ENCODE results near the gene HMGCS2.
"Not testable (repeated sequence)": the region's sequence is repeated elsewhere in the genome, so short reads cannot be mapped to it uniquely, and the experiment has no call there.

HMGCS2 gene

DNA sequence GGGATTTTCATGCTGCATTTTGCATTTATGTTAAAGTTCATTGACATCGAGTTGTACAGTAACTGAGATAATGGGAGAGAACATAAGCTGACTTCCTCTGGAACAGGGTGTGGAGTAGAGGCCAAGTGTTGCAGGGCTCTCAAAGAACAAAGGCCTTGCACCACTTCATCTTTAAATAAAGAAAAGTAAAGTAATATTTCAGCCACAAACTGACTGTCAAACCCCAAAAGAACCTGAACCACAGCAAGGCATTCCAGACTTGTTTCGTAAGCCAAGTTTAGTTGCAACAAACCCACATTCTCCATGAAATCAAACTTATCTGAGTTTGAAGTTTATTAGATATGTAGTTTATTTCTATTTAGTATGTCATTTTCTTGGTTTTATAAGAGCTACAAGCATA lies 19.1 kb upstream of the HMGCS2 start:
- no peak for DNase-seq

DNA sequence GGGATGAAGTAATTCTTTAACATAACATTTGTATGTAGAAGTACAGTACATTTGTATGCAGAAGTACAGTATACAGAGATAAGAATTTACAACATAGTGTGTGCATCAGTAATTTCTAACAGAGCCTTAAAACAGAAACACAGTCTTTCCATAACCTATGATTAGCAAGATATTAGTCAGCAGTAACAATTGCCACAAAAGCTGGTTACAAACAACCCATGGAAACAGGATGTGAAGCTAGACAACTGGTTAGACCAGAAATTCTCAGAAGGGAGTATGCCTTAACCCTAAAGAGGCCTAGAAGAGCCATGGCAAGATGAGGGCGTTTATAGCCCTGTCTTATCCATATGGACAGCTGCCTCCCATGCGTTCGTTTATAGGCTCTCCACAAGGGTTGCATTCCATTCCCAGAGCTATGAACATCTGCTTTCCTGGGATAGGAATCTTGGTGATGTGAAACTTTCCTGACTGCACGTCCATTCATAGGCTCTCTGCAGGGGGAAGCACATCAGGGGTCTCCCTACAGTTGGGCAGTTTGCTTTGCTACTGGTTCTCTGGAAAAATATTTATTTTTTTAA lies 17.9 kb upstream of the HMGCS2 start:
- peak in 2 of 3 donors; percentile 10 to 31 for DNase-seq

DNA sequence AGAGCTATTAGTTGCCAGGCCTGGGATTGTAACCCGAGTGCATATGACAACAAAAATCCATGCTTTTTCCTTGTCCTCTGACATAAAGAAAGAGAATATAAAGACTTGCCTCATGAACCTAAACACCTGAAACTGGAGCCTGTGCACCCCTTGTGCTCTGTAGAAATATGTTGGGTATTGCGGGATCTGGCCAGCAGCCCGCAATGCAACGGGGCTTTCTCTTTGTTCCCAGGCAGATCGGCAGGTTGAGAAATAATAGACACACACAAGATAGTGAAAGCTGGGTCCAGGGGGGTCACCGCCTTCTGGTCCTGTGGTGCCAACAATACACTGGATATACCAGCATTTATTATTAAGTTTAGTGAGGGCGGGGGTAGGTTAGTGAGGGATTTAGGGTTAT lies 17.3 kb upstream of the HMGCS2 start:
- not testable (repeated sequence) for DNase-seq

DNA sequence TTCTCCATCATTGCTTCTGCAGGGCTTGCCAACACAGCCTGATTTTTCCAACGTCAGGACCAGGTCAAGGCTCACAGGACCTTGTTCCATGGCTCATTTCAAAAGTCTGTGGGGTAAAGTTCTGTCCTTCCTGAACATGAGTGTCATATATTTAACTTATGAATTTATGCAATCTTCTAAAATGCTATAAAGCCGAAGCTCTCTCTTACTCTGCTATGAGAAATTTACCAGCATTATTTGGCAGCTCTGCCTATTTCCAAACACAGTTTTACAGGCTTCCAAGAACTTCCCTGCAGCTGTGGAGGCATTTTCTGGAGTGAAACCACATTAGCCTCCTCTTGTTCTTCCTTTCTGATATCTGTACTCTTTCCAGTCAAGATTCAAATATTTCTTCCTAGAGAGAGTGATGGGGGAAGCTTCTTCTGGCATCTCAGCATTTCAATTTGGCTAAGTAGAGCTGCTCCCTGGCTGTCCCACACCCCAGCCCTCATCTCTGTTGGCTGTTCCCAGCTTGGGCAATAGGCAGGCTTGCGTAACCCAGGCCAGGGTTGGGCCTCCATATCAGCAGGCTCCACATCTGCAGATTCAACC lies 15.6 kb upstream of the HMGCS2 start:
- DNase-seq, result peak; percentile 51 to 78 (median 74)

DNA sequence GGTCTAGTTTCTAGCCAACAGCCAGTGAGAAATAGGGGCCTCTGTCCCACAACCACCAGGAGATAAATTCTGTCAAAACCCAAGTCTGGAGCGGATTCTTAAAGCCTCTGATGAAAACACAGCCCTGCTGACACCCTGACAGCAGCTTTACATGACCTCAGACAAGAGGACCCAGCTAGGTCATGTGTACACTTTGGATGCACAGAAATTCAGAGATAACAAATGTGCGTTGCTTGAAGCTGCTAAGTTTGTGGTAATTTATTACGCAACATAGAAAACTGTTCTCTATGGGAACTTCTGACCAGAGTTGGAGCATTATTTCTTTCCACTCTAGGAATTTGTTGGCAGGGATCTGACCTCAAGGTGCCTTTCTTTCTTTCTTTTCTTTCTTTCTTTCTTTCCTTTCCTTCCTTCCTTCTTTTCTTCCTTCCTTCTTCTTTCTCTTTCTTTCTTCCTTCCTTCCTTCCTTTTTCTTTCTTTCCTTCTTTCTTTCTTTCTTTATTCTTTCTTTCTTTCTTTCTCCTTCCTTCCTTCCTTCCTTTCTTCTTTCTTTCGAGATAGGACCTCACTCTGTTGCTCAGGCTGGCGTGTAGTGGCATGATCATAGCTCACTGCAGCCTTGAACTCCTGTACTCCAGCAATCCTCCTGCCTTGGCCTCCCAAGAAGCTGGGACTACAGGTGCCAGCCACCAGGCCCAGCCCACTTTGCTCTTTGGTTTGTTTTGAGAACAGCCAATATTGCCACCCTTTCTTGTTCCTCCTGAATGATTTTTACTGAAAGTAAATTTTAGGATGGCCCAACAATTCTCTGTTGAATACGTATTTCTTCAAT lies 14.9 kb upstream of the HMGCS2 start:
- DNase-seq, result peak; percentile 5 to 27 (median 26)

DNA sequence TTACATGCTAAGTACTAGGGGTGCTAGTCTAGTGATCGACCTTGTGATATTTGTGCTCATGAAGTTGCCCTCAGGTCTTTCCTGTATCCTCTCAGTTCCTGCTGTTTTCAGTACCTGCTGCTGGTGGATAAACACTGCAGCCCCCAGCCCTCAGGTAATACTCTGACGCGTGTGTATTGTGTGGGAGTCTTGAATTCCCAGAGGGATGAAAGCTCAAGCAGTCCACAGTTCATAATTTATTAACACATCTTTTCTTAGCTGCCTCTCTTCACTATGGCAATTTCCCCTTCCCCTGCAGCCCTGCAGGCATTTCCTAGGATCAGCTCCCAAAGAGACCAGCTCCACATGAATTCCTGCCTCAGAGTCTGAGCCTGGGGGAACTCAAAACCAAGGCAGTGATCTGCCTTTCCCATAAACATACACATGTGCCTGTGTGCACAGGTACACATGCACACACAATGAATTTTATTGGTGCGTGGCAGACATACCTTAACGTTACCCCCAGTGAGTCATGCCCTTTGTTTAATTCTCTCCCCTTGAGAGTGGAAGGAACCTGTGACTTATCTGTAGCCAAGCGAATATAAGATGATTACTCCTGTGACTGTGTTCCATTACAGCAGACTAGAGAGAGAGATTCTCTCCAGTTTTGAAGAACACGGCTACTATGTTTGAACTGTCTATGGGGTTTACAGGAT lies 14.1 kb upstream of the HMGCS2 start:
- no peak for DNase-seq

DNA sequence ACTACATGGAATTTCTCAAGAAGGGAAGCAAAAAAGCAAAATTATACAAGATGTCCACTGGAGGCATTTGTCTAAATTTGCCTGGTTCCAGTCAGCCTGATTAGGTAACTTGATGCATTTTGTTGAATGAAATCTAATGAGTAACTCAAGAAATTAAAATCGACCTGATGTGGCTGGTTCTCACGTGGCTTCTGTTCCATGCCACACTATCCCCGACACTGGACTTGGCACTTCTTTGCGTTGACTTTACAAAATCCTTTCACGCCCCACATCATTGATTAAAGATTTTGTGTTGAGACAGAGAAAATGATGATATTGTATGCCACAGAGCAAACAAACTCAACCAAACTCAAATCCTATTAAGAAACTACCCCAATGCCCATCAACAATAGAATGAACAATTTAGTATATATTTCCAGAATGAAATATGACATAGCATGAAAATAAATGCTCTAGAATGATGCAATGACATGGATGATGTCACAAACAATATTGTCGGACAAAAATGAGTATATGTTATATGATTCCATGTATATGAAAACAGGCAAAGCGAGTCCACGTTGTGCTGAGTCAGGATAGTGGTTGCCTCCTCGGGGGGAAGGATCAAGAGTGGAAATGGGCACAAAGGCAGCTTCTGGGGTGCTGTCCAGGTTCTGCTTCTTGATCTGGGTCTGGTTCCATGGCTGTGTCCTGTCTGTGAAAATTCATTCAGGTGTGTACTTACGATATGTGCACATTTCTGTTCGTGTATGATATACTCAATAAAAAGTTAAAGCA lies 12.9 kb upstream of the HMGCS2 start:
- no peak for DNase-seq

DNA sequence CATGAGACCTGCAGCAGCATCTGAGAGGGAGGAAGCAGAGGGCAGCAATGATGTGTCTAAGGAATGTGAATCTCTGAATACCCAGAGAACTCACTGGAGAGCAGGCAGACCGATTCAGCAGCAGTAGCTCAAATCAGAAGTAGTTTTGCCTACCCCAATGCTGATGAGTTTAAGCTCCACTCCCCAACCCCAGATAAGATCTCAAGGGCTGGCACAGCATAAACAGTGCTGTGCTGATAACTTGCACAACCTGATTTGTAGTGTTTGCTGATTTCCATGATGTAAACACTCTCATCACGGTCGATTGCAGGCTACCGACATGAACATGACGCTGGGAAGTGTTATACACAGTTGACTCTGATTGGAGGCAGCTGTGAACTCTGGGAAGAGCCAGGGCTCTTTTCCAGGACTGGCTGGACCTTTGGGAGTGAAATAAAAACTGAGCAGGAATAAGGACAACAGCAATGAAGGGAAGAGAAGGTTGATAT lies 11.2 kb upstream of the HMGCS2 start:
- no peak for DNase-seq

DNA sequence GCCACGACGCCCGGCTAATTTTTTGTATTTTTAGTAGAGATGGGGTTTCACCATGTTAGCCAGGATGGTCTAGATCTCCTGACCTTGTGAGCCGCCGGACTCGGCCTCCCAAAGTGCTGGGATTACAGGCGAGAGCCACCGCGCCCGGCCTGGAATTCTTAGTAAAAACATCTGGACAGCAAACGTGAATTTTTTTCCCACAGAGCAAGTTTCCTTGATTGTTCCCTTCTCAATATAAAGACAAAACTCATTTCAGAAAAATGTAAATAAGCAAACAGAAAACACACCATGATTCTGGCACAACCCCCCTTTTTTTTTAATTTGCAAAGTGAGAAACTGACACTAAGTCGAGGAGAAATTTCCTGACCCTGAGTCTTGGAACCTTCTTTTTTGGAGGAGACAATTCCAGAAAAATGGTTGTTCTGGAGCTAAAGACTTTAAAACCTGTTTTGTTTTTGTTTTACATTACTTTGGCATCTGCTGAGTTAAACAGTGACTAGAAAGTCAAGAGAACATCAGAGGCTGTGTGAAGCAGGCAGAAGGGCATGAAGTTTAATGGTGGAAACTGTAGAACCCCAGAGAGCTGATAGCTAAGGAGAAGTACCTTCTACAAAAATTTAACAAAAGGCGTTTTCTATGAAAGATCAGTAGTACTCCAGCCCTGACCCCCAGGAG lies 10.3 kb upstream of the HMGCS2 start:
- DNase-seq, result no peak

DNA sequence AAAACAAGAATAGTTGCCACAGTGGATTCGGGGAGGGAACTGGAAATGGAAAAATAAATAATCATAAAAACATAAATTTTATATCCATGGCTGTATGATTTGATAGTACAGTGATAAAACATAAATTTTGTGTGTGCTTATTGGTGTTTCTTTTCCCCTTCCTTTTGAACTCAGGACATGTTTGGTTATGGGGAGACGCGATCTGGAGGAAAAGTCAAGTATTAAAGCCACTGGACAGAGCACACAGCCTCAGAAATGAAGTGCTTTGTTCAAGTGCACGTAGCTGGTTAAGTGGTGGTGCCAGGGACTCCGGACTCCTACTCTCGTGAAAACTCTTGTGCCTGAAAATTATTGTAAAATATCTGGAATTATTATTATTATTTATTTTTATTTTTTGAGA lies 9.7 kb upstream of the HMGCS2 start:
- no peak for DNase-seq

DNA sequence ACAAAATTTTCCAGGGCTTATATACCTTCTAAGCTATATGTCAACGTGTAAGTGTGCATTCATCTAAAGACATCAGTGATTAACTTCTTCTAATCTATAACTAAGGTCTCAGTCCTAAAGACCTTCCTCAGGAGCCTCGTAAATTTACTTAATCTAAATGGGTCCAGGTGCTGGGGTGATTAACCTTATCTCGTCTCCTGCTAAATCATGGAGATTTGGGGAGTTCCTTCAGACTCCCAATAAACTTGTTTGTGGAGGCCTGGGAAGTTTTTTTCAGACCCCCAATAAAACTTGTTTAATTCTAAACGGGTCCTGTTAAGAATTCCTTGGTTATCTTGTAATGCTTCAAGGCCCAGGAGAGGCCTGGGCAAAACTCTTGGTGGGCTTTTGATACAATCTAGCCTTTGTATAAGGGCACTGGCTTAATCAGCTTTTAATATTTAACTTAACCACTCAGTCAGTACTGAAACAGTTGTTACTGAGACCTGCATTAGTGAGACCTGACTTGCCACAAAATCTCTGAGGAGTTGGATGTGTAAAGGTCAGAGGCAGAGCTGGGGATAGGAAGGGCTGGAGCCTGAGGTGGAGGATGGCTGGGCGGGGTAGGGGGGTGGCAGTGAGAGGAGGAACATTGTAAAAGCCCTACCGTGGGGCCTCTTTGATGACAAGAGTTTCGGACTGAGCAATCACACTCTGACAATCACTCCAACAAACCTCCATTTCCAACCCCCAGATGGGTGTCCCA lies 6.2 kb upstream of the HMGCS2 start:
- DNase-seq, result no peak

DNA sequence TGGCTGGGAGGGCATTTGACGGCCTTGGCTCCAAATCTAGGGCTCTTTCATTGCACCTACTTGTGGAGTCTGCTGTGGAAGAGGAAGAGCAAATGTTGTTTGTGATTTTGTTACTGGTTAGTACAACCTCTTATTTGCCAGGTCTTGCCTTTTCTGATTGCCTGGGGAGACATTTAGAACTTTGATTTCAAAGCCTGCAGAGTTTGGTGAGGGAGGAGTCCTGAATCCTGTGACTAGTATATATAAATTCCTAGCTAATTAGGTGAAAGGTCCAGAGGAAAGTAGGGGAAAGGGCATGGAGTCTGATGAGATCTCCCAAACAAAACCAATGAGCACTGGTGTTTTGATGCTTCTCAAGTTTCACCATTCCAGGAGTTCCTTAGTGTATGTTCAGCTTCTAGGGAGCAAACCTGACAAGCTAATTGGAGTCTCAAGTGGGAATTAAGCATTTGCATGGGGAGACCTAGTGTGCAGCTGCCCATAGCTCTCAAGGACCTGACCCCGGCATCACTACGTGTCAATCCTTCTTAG lies 5.1 kb upstream of the HMGCS2 start:
- no peak for DNase-seq

DNA sequence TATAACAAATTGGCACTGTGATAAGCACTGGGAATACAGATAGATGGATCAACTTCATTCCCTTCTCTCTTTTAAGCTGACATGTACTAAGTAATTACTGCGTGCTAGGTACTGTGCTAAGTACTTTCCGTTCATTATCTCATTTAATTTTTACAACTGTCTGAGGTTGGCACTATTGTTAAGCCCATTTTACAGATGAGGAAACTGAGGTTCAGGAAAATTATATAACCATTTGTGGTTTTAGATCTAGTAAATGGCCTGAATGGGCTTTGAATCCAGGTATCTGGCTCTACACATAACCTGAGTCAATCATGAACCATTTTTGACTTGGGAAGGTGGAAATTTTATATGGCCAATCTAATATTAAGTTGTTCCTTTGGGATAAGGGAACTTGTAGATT lies 3.6 kb upstream of the HMGCS2 start:
- DNase-seq, result no peak

DNA sequence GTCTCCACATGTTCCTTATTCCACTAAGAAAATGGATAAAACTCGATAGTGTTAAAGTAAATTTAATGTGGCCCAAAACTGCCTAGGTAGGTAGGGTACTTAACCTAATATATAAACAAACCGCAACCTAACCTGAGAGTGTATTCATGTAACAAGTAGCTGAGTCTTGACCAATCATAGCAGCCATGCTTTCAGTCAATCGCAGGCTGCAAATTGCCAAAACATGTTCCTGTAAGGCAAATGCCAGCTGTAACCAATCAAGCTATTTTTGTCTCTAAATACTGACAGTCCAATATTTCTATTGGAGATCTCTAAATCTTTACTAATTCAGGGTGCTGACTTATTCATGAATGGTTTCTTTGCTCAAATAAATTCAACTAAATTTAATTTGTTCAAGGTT lies 3.1 kb upstream of the HMGCS2 start:
- no peak for DNase-seq

DNA sequence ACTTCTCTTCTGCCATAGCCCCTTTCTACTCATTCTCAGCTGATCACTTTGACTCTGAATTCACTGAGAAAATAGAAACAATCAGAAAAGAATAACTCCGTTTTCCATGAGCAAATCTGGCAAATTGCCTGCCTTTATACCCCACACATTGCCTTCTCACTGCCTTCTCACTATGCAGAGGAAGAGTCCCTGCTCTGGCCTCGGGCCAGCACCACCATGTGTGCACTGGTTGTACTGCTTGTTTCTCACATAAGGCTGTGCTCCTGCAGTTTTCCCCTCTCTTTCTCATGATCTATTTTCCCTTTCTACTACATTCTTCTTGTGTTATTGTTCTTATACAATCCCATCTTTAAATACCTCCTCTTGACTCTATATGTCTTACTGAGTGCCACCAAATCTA lies 2.3 kb upstream of the HMGCS2 start:
- no peak for DNase-seq

DNA sequence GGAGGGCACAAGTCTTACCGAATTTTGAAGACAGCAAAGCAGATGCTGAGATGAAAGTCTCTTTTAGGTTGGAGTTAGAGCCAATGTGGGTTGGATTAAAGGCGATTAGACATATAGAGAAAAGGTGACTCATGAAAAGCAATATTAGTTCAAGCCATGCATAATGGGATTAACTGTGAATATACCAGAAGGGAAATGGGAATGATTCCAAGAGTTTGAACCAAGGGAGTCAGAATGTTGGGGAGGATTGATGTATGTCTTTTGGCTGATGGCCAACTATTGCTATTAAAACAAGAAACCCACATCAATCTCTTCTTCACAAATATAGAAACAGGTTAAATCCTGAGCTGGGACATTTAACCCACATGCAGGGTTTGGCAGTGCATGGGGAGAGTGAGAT lies 1.2 kb downstream of the HMGCS2 start:
- DNase-seq, result no peak

DNA sequence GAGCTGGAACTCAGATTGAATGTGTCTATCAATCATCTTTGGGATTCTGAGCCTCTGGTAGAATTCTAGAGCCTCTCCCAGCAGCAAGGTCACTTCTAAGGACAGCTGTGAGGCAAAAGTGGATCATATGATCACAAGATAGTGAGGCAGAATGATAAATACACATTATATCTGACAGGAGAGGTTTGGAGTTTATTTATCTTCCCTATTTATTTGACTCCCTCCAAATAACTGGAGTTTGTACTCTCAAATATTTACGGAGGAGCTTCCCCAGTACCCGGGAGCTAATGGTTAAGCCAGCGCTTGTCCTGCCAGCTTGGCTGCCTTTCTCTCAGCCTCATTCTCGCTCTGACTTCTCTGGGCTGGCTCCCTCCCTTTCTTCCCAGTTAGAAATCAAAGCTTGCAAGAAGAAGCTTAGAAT lies 2.3 kb downstream of the HMGCS2 start:
- DNase-seq, result no peak

DNA sequence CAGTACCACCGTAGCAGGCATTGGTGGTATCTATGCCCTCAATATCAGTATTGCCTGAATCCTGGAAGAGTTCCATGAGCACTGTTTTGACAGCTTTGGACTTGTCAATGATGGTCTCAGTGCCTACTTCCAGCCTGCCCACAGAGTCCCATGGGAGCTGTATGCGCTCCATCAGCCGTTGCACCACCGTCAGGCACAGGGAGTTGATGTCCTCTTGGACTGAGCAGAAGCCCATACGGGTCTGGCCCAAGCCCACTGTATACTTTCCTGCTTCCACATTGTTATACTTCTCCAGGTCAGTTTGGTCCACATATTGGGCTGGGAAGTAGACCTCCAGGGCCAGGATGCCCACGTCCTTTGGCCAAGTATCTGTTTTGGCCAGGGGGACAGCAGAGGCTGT lies 4.5 kb downstream of the HMGCS2 start:
- DNase-seq, result no peak

DNA sequence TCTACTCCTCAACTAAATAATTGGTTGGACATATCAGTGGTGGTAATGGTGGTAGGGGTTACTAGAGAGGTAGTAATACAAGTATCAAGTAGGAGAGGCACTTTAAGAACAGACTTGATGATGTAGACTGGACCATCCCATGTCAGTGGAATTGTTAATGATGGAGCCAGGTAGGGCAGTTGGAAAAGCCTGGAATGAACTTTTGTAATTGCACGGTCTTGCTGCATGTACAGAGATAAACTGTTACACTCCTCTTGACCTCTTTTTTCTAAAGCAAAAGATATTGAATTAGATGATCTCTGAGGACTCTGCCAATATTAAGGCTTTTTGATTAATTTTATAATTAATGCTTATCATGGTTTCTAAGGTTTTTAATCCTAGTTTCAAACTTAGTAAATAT lies 5.8 kb downstream of the HMGCS2 start:
- no peak for DNase-seq

DNA sequence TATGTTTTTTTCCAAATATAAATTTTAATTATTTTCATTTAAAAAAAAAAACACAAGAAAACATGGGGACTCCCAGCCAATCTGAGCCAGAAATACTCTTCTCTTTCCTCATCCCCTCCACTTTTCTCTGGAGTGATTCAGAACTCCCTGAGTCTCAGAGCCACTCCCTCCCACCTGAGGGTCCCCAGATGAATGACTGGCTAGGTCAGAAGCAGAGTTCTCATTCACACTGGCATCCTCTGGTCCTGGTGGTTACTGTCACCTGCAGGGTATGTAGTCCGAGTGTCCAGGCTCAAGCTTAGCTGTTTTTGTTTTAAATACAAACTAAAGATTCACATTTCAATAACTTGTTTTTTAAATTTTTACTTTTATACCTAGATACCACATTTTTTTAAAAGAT lies 6.3 kb downstream of the HMGCS2 start:
- DNase-seq, result no peak

DNA sequence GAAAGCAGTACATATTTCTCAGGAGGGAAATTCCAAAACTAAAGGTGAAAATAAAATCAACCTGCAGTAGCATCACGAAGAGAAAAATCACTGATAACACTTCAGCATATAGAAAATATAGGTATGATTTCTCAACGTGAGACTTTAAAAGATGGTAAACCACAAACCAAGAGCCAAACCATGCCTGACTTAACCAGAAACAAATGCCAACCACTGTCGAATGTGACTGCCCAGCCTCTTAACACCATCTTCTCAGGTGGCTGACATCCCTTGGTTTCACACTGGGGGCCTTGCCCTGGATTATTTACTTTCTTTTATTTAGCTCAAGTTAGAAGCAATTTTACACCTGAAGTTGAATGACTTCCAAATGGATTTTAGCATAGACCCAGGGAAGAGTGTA lies 10.1 kb downstream of the HMGCS2 start:
- DNase-seq, result no peak
